ENCODE data around the gene COX20.
"Not testable (repeated sequence)": the region's sequence is repeated elsewhere in the genome, so short reads cannot be mapped to it uniquely, and the experiment has no call there.

COX20 gene

GRCh38 chr1:244835276-244836134 is at the start of gene COX20:
COX20 (plus strand) TSS chr1:244835658; CDS start chr1:244835715, 57 bp downstream.
- peak; percentile 51 for DNase-seq (ENCODE audit: low read depth)

- no peak for DNase-seq (ENCODE audit: low read depth)
These were observed 46.8 kb upstream of the COX20 start for GRCh38 chr1:244788493-244789275.

GRCh38 chr1:244789276-244789580 is 46.2 kb upstream of the COX20 start:
- DNase-seq (ENCODE audit: low read depth), result no peak

- no peak for DNase-seq (ENCODE audit: low read depth)
These were observed 45.7 kb upstream of the COX20 start for GRCh38 chr1:244789731-244790130.

GRCh38 chr1:244791061-244791460 is 44.4 kb upstream of the COX20 start:
- DNase-seq (ENCODE audit: low read depth), result no peak

GRCh38 chr1:244792188-244792850 is 43.1 kb upstream of the COX20 start:
- DNase-seq (ENCODE audit: low read depth), result peak; percentile 24

- DNase-seq (ENCODE audit: low read depth), result no peak
These were observed 41.4 kb upstream of the COX20 start for GRCh38 chr1:244794071-244794470.

GRCh38 chr1:244794516-244794915 is 40.9 kb upstream of the COX20 start:
- not testable (repeated sequence) for DNase-seq (ENCODE audit: low read depth)

GRCh38 chr1:244796719-244797406 is 38.6 kb upstream of the COX20 start:
- peak; percentile 9 for DNase-seq (ENCODE audit: low read depth)

- DNase-seq (ENCODE audit: low read depth), result no peak
These were observed 34.6 kb upstream of the COX20 start for GRCh38 chr1:244800821-244801220.

- DNase-seq (ENCODE audit: low read depth), result no peak
These were observed 34.2 kb upstream of the COX20 start for GRCh38 chr1:244801246-244801645.

- DNase-seq (ENCODE audit: low read depth), result no peak
These were observed 33.4 kb upstream of the COX20 start for GRCh38 chr1:244802041-244802440.

GRCh38 chr1:244802556-244803239 is 32.8 kb upstream of the COX20 start:
- DNase-seq (ENCODE audit: low read depth), result no peak

GRCh38 chr1:244804841-244805240 is 30.6 kb upstream of the COX20 start:
- DNase-seq (ENCODE audit: low read depth), result no peak

- DNase-seq (ENCODE audit: low read depth), result no peak
These were observed 28.3 kb upstream of the COX20 start for GRCh38 chr1:244807138-244807537.

- no peak for DNase-seq (ENCODE audit: low read depth)
These were observed 25.2 kb upstream of the COX20 start for GRCh38 chr1:244810221-244810620.

- no peak for DNase-seq (ENCODE audit: low read depth)
These were observed 22.1 kb upstream of the COX20 start for GRCh38 chr1:244813327-244813726.

GRCh38 chr1:244815600-244816099 is 19.8 kb upstream of the COX20 start:
- no peak for DNase-seq (ENCODE audit: low read depth)

- DNase-seq (ENCODE audit: low read depth), result no peak
These were observed 18.0 kb upstream of the COX20 start for GRCh38 chr1:244817415-244817894.

GRCh38 chr1:244820131-244820530 is 15.3 kb upstream of the COX20 start:
- no peak for DNase-seq (ENCODE audit: low read depth)

- DNase-seq (ENCODE audit: low read depth), result no peak
These were observed 14.3 kb upstream of the COX20 start for GRCh38 chr1:244821134-244821533.
